Measurements from ENCODE around the gene ZSWIM6. TPM values are rescaled to one million over a fixed set of nuclear protein-coding genes. Genes with fewer than 3 reads are reported as not detected.

The ZSWIM6 gene
- 10 to 100 TPM; 22.5 to 27.1 TPM for total RNA-seq
- long read RNA-seq, partial matches to known transcripts, result 0 of 15 reads
- long read RNA-seq, other reads (novel, unspliced or antisense), result 15 of 15 reads

GRCh38 chr5:61331407-61332357 is at the start of gene ZSWIM6:
Gene ZSWIM6, plus strand, starts transcription at chr5:61332258. Its CDS starts 15 bp downstream, at chr5:61332273.
- DNase-seq, result peak; percentile 99 to 100

GRCh38 chr5:61283471-61283870 is 48.6 kb upstream of the ZSWIM6 start:
- no peak for ATAC-seq
- intact Hi-C loops (cut with DNase I, micrococcal nuclease), result no loop called here
- DNase-seq, result no peak

More at GRCh38 chr5:61331407-61332357, at the start of gene ZSWIM6:
- peak; percentile 74 for ATAC-seq
- intact Hi-C loops (cut with DNase I, micrococcal nuclease), result loop anchor here in 1 of 2 donors (10.0 kb wide), 2 partner anchors 167 to 323 kb away; partner anchors contain the start of gene SMIM15

GRCh38 chr5:61285531-61285930 is 46.5 kb upstream of the ZSWIM6 start:
- intact Hi-C loops (cut with DNase I, micrococcal nuclease), result no loop called here
- no peak for ATAC-seq
- no peak for DNase-seq

GRCh38 chr5:61286446-61287132 is 45.5 kb upstream of the ZSWIM6 start:
- intact Hi-C loops (cut with DNase I, micrococcal nuclease), result no loop called here
- ATAC-seq (no peak), DNase-seq (no peak)

- intact Hi-C loops (cut with DNase I, micrococcal nuclease), result no loop called here
- ATAC-seq (peak; percentile 31), DNase-seq (no peak)
Observed at GRCh38 chr5:61287474-61287873, 44.6 kb upstream of the ZSWIM6 start.

GRCh38 chr5:61289241-61289640 is 42.8 kb upstream of the ZSWIM6 start:
- no peak for DNase-seq
- intact Hi-C loops (cut with DNase I, micrococcal nuclease), result no loop called here
- no peak for ATAC-seq

- no peak for ATAC-seq
- no peak for DNase-seq
- intact Hi-C loops (cut with DNase I, micrococcal nuclease), result no loop called here
Observed at GRCh38 chr5:61289669-61290306, 42.3 kb upstream of the ZSWIM6 start.

- peak; percentile 48 to 77 for DNase-seq
- intact Hi-C loops (cut with DNase I, micrococcal nuclease), result no loop called here
- ATAC-seq, result peak; percentile 73
Observed at GRCh38 chr5:61290791-61291210, 41.3 kb upstream of the ZSWIM6 start.

GRCh38 chr5:61292062-61292657 is 39.9 kb upstream of the ZSWIM6 start:
- DNase-seq (no peak), ATAC-seq (peak; percentile 70)
- intact Hi-C loops (cut with DNase I, micrococcal nuclease), result no loop called here

GRCh38 chr5:61293071-61293470 is 39.0 kb upstream of the ZSWIM6 start:
- ATAC-seq, result peak; percentile 51

GRCh38 chr5:61293873-61294272 is 38.2 kb upstream of the ZSWIM6 start:
- no peak for DNase-seq
- no peak for ATAC-seq
- intact Hi-C loops (cut with DNase I, micrococcal nuclease), result no loop called here

More at GRCh38 chr5:61293071-61293470, 39.0 kb upstream of the ZSWIM6 start:
- DNase-seq, result peak; percentile 58 to 65
- intact Hi-C loops (cut with DNase I, micrococcal nuclease), result no loop called here

GRCh38 chr5:61295365-61295764 is 36.7 kb upstream of the ZSWIM6 start:
- ATAC-seq (no peak), DNase-seq (no peak)
- intact Hi-C loops (cut with DNase I, micrococcal nuclease), result no loop called here

GRCh38 chr5:61298066-61298465 is 34.0 kb upstream of the ZSWIM6 start:
- ATAC-seq (no peak), DNase-seq (no peak)
- intact Hi-C loops (cut with DNase I, micrococcal nuclease), result no loop called here

- intact Hi-C loops (cut with DNase I, micrococcal nuclease), result no loop called here
- no peak for DNase-seq
- ATAC-seq, result no peak
Observed at GRCh38 chr5:61298580-61298979, 33.5 kb upstream of the ZSWIM6 start.

- intact Hi-C loops (cut with DNase I, micrococcal nuclease), result no loop called here
- DNase-seq (no peak), ATAC-seq (no peak)
Observed at GRCh38 chr5:61299261-61299681, 32.8 kb upstream of the ZSWIM6 start.

- DNase-seq (peak in 1 of 2 donors; percentile 81), ATAC-seq (peak; percentile 48)
- intact Hi-C loops (cut with DNase I, micrococcal nuclease), result no loop called here
Observed at GRCh38 chr5:61301341-61302199, 30.5 kb upstream of the ZSWIM6 start.

GRCh38 chr5:61302200-61302563 is 29.9 kb upstream of the ZSWIM6 start:
- intact Hi-C loops (cut with DNase I, micrococcal nuclease), result no loop called here
- no peak for DNase-seq
- no peak for ATAC-seq

GRCh38 chr5:61303346-61303745 is 28.7 kb upstream of the ZSWIM6 start:
- intact Hi-C loops (cut with DNase I, micrococcal nuclease), result no loop called here
- DNase-seq (no peak), ATAC-seq (no peak)
